ES-I3 (cell line): ENCODE data around the gene GPR31.

Source experiments
- H3K36me3 ChIP-seq: 2 replicates; pipeline ENCODE4 v1.6.1; 2013; ENCODE audit warnings: mild to moderate bottlenecking, low read length, control low read depth, moderate library complexity; ENCODE audit not compliant: insufficient read depth
- H3K4me1 ChIP-seq: 2 replicates; pipeline ENCODE4 v1.6.1; 2013; ENCODE audit warnings: mild to moderate bottlenecking, control low read depth, low read length; ENCODE audit not compliant: insufficient read depth
- H3K9ac ChIP-seq: 2 replicates; pipeline ENCODE4 v1.6.1; 2013; ENCODE audit warnings: low read depth, mild to moderate bottlenecking, low read length, moderate library complexity
- H3K9me3 ChIP-seq: 2 replicates; pipeline ENCODE4 v1.6.1; 2013; ENCODE audit warnings: mild to moderate bottlenecking, low read length, moderate library complexity; ENCODE audit not compliant: control insufficient read depth, insufficient read depth

GPR31 gene

DNA sequence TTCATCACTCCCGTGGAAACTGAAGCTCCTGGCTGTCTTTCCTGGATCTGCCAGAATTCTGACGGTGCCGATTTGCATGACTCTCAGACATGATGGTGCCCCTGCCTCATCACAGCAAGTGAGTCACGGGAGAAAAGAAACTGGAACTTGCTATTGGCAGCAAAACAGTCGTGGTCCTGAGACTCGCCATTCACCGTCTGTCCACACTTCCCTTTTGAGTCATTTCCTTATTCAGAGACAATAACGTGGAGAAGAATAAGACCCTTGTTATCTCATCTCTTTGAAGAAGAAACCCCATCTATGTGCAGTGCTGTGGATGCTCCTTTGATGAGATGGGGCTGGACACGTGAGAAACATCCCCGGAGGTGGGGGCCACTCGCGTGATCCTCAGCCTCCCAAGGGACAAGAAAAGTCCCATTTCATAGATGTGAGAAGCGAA is 4.2 kb downstream of the GPR31 start:
- Histone ChIP-seq H3K9me3 (peaks cover 11% of the 10 kb centered on the region; the same call in 1 of the 2 replicates), H3K36me3 (no peaks in the 10 kb centered on the region), H3K9ac (no peak overlapping the region), H3K4me1 (peaks cover 15% of the 10 kb centered on the region)

DNA sequence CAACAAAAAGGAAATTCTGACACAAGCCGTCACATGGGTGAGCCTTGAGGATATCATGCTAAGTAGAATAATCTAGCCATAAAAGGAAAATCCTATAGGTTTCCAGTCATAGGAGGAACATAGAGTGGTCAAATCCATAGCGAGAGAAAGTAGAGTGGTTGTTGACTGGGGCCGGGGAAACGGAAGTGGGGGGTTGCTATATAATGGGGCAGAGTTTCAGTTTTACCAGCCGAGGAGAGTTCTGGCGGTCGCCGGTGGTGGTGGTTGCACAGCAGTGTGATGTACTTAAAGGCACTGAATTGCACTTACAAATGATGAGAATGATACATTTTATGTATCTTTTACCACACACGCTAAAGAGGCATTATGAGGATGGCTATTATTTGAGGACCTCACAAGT is 4.9 kb downstream of the GPR31 start:
- H3K4me1 ChIP-seq = peaks cover 18% of the 10 kb centered on the region
- no peaks in the 10 kb centered on the region for H3K36me3 ChIP-seq
- peaks cover 11% of the 10 kb centered on the region; the same call in 1 of the 2 replicates for H3K9me3 ChIP-seq
- H3K9ac ChIP-seq = no peak overlapping the region

DNA sequence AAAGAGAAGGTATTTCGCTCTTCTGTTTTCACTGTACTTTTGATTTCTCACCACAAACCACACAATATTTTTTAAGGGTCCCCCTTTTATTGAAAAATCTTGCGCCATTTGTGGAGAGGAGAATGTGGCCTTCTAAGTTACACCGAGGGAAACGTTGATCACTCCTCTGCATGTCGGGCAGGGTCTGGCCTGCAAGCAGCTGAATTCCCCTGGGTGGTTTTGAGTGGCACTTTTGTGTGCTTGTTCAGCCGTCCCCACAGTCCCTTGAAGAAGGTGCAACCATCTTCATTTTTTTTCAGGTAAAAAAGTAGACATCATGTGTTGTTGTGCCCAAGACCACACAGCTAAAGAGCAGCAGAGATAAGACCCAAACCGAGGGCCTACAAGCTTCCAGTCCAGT is 6.1 kb downstream of the GPR31 start:
- Histone ChIP-seq H3K4me1 (peaks cover 27% of the 10 kb centered on the region), H3K36me3 (no peaks in the 10 kb centered on the region), H3K9me3 (peaks cover 11% of the 10 kb centered on the region; the same call in 1 of the 2 replicates), H3K9ac (no peak overlapping the region)

GRCh38 chr6:167150941-167151549 is 6.7 kb downstream of the GPR31 start:
- Histone ChIP-seq H3K4me1 (peaks cover 33% of the 10 kb centered on the region), H3K9ac (no peak overlapping the region), H3K9me3 (peaks cover 11% of the 10 kb centered on the region; the same call in 1 of the 2 replicates), H3K36me3 (no peaks in the 10 kb centered on the region)

- Histone ChIP-seq H3K9me3 (peaks cover 17% of the 10 kb centered on the region), H3K4me1 (peaks cover 33% of the 10 kb centered on the region)
These were observed 8.8 kb downstream of the GPR31 start for GRCh38 chr6:167148997-167149396.

DNA sequence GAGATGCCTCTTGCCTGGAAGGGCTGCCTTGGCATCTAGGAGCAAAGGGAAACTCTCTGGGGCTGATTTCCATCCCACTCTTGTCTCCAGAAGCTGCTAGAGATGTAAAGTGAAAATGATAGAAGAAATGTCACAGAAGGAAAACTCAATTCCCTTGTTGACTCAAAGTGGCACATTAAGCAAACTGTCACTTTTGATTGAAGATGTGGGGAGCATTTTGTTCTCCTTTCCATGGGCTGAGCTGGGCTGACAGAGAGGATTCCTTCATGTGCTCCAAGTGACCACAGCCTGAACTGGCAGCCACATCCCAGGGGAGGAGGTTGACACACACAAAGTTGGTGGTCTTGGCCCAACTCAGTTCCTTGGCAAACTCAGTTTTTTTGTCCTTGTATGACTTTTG is 9.8 kb downstream of the GPR31 start:
- no peaks in the 10 kb centered on the region for H3K36me3 ChIP-seq
- H3K9me3 ChIP-seq = peaks cover 17% of the 10 kb centered on the region
- H3K9ac ChIP-seq = no peak overlapping the region
- H3K4me1 ChIP-seq = peaks cover 33% of the 10 kb centered on the region

More at GRCh38 chr6:167148997-167149396, 8.8 kb downstream of the GPR31 start:
- Histone ChIP-seq H3K9ac (no peak overlapping the region), H3K36me3 (no peaks in the 10 kb centered on the region)

GRCh38 chr6:167146977-167147376 is 10.8 kb downstream of the GPR31 start:
- Histone ChIP-seq H3K36me3 (no peaks in the 10 kb centered on the region), H3K9ac (peak overlapping the region; percentile 22; the same call in 1 of the 2 replicates), H3K9me3 (peaks cover 17% of the 10 kb centered on the region), H3K4me1 (peaks cover 32% of the 10 kb centered on the region)

GRCh38 chr6:167146135-167146534 is 11.6 kb downstream of the GPR31 start:
- H3K9me3 ChIP-seq = peaks cover 16% of the 10 kb centered on the region
- H3K9ac ChIP-seq = no peak overlapping the region
- H3K4me1 ChIP-seq = peaks cover 28% of the 10 kb centered on the region
- no peaks in the 10 kb centered on the region for H3K36me3 ChIP-seq

GRCh38 chr6:167145461-167145860 is 12.3 kb downstream of the GPR31 start:
- Histone ChIP-seq H3K4me1 (peaks cover 26% of the 10 kb centered on the region), H3K9me3 (peaks cover 9% of the 10 kb centered on the region), H3K36me3 (no peaks in the 10 kb centered on the region), H3K9ac (no peak overlapping the region)

DNA sequence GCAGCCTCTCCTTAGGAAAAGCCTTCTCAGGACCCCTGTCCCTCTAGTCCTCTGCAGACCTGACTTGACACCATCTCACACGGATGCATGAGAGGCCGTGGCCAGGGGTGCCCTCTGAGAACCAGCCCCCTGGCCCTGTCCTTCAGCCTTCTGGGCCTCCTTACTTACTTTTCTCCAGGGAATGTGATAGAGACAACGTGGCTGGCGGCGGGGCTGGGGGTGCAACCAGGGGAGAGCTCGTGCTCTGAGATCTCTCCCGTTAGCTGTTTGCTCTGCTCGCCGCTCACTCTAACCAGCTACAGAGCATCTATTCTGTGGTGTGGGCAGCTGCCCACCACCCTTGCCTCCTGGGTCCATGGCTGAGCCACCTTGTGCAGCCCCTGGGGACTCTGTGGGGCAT is 14.7 kb downstream of the GPR31 start:
- Histone ChIP-seq H3K4me1 (peaks cover 25% of the 10 kb centered on the region), H3K36me3 (no peaks in the 10 kb centered on the region), H3K9ac (no peak overlapping the region), H3K9me3 (peaks cover 6% of the 10 kb centered on the region; the same call in 1 of the 2 replicates)

DNA sequence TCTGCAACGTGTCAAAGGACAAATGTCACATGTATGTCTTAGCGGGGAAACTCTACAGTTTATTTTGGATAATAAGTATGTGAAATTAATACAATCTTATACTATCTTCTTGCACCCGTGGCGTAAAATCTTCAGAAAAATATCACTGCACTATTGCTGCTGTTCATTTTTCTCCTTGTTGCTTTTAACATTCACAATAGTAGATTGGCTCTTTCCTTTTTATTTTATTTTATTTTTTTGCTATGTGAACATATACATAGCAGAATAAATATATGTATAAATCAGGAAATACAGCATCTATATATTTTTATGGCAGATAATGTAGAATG is 15.4 kb downstream of the GPR31 start:
- peaks cover 20% of the 10 kb centered on the region for H3K4me1 ChIP-seq
- H3K9ac ChIP-seq = no peak overlapping the region
- no peaks in the 10 kb centered on the region for H3K36me3 ChIP-seq
- H3K9me3 ChIP-seq = peaks cover 6% of the 10 kb centered on the region; the same call in 1 of the 2 replicates

- no peaks in the 10 kb centered on the region for H3K36me3 ChIP-seq
- peaks cover 6% of the 10 kb centered on the region; the same call in 1 of the 2 replicates for H3K9me3 ChIP-seq
- H3K9ac ChIP-seq = no peak overlapping the region
- peaks cover 15% of the 10 kb centered on the region for H3K4me1 ChIP-seq
These were observed 15.9 kb downstream of the GPR31 start for GRCh38 chr6:167141667-167142432.

GRCh38 chr6:167140589-167141474 is 16.9 kb downstream of the GPR31 start:
- peaks cover 8% of the 10 kb centered on the region for H3K4me1 ChIP-seq
- H3K9me3 ChIP-seq = peaks cover 6% of the 10 kb centered on the region; the same call in 1 of the 2 replicates
- no peaks in the 10 kb centered on the region for H3K36me3 ChIP-seq
- H3K9ac ChIP-seq = no peak overlapping the region

DNA sequence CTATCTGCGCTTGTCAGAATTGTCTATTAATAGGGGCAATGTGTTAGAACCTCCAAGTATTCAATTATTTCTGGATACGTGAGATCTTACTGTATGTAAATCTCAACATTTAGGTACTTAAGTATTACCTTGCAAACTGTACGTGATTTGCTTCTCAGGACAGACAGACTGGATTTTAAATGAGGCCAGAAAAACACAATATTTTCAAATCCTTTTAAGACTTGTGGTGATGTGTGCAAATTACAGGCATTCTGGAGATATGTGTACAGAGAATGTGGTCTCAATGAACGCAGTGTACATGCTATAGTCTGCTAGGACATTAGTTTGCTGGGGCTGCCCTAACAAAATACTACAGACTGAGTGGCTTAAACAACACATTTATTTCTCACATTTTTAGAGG is 18.0 kb downstream of the GPR31 start:
- no peak overlapping the region for H3K9ac ChIP-seq
- H3K4me1 ChIP-seq = peaks cover 8% of the 10 kb centered on the region
- peaks cover 2% of the 10 kb centered on the region; the same call in 1 of the 2 replicates for H3K9me3 ChIP-seq
- H3K36me3 ChIP-seq = no peaks in the 10 kb centered on the region
